HL-60 (cell line): Measurements from ENCODE around the gene MED26.

Experiments
- CTCF ChIP-seq: IDR thresholded peaks from one replicate; pipeline ENCODE4 v1.5.1; 2011; ENCODE audit warnings: low read length, control low read depth, inconsistent platforms; ENCODE audit not compliant: insufficient read depth
- GABPA ChIP-seq: IDR thresholded peaks from 2 replicates; pipeline ENCODE4 v1.6.1; 2012; ENCODE audit warnings: low read depth
- POLR2AphosphoS5 ChIP-seq: IDR thresholded peaks from 2 replicates; pipeline ENCODE4 v1.6.1; 2012; ENCODE audit warnings: low read depth

- TF ChIP-seq CTCF (no peak), POLR2AphosphoS5 (no peak), GABPA (no peak)
These were observed 22.9 kb downstream of the MED26 start for GRCh38 chr19:16605115-16605514.
